Neural cell (in vitro differentiated cells): ENCODE data around the gene HDAC11. TPM values are rescaled to one million over a fixed set of nuclear protein-coding genes. Genes with fewer than 3 reads are reported as not detected.

Experiments used
- H2AFZ ChIP-seq: fragments of 200-600, 300-800 bp; sonication (generic), shearing (Covaris generic); 2 replicates; pipeline ENCODE4 v1.6.0; 2014; ENCODE audit warnings: low read depth, mild to moderate bottlenecking, antibody characterized with exemption, low read length, moderate library complexity
- H3F3A ChIP-seq: fragments of 200-600 bp; shearing (Covaris generic); 2 replicates; pipeline ENCODE4 v1.6.1; 2016; ENCODE audit warnings: mild to moderate bottlenecking, moderate library complexity, mixed read lengths, antibody characterized with exemption, low read length; ENCODE audit not compliant: insufficient read depth, poor library complexity, severe bottlenecking
- H3K27ac ChIP-seq: fragments of 200-600, 300-800 bp; sonication (generic), shearing (Covaris generic); 2 replicates; pipeline ENCODE4 v1.5.1; 2014; ENCODE audit warnings: mild to moderate bottlenecking, low read length, moderate library complexity
- H3K27me3 ChIP-seq: fragments of 300-800, 200-600 bp; sonication (generic), shearing (Covaris generic); 2 replicates; pipeline ENCODE4 v1.6.0; 2014; ENCODE audit warnings: mild to moderate bottlenecking, low read depth, low read length, moderate library complexity; ENCODE audit not compliant: insufficient read depth
- H3K36me3 ChIP-seq: fragments of 300-800, 200-600 bp; sonication (generic), shearing (Covaris generic); 2 replicates; pipeline ENCODE4 v1.5.1; 2014; ENCODE audit warnings: mild to moderate bottlenecking, antibody characterized with exemption, low read length, moderate library complexity; ENCODE audit not compliant: insufficient read depth
- H3K4me2 ChIP-seq: fragments of 300-800, 200-600 bp; sonication (generic), shearing (Covaris generic); 2 replicates; pipeline ENCODE4 v1.6.0; 2014; ENCODE audit warnings: mild to moderate bottlenecking, low read length
- H3K4me3 ChIP-seq: fragments of 300-800, 200-600 bp; sonication (generic), shearing (Covaris generic); 2 replicates; pipeline ENCODE4 v1.5.1; 2014; ENCODE audit warnings: mild to moderate bottlenecking, low read length, moderate library complexity
- H3K79me2 ChIP-seq: fragments of 200-600 bp; shearing (Covaris generic); replicated peaks from 2 replicates; pipeline ENCODE4 v1.6.0; 2014; ENCODE audit warnings: mild to moderate bottlenecking, low read length, moderate library complexity; ENCODE audit not compliant: insufficient read depth
- H3K9ac ChIP-seq: fragments of 300-800, 200-600 bp; sonication (generic), shearing (Covaris generic); 2 replicates; pipeline ENCODE4 v1.6.1; 2016; ENCODE audit warnings: mild to moderate bottlenecking, low read length, mixed read lengths
- H3K9me2 ChIP-seq: fragments of 200-600 bp; shearing (Covaris generic); 2 replicates; pipeline ENCODE4 v1.6.1; 2016; ENCODE audit warnings: mild to moderate bottlenecking, low read length, mixed read lengths; ENCODE audit not compliant: insufficient read depth
- H3K9me3 ChIP-seq: fragments of 200-600, 300-800 bp; sonication (generic), shearing (Covaris generic); 2 replicates; pipeline ENCODE4 v1.6.1; 2016; ENCODE audit warnings: mild to moderate bottlenecking, mixed run types, low read length, moderate library complexity, mixed read lengths
- H4K20me1 ChIP-seq: fragments of 200-600 bp; shearing (Covaris generic); 2 replicates; pipeline ENCODE4 v1.6.1; 2016; ENCODE audit warnings: mild to moderate bottlenecking, mixed run types; ENCODE audit not compliant: insufficient read depth
- CTCF ChIP-seq: fragments of 450-650 bp; IDR thresholded peaks from 2 replicates; pipeline ENCODE4 v1.5.1; 2014; ENCODE audit warnings: antibody characterized with exemption, mild to moderate bottlenecking, moderate library complexity; ENCODE audit not compliant: poor library complexity, severe bottlenecking
- EP300 ChIP-seq: fragments of 450-650 bp; conservative IDR thresholded peaks from 2 replicates; pipeline ENCODE4 v1.6.1; 2014; ENCODE audit warnings: antibody characterized with exemption, mild to moderate bottlenecking, moderate library complexity; ENCODE audit not compliant: poor library complexity, severe bottlenecking
- EZH2 ChIP-seq: fragments of 200-600, 300-800 bp; shearing (Covaris generic), sonication (generic); IDR thresholded peaks from 2 replicates; pipeline ENCODE4 v1.6.1; 2014; ENCODE audit warnings: antibody characterized with exemption, low read length, borderline replicate concordance, mild to moderate bottlenecking; ENCODE audit not compliant: insufficient read depth, poor library complexity, severe bottlenecking
- MXI1 ChIP-seq: fragments of 450-650 bp; conservative IDR thresholded peaks from 2 replicates; pipeline ENCODE4 v1.6.1; 2014; ENCODE audit warnings: antibody characterized with exemption, mild to moderate bottlenecking; ENCODE audit not compliant: poor library complexity, severe bottlenecking
- POLR2AphosphoS5 ChIP-seq: IDR thresholded peaks from 2 replicates; pipeline ENCODE4 v1.6.1; 2012
- RAD21 ChIP-seq: fragments of 450-650 bp; conservative IDR thresholded peaks from 2 replicates; pipeline ENCODE4 v1.6.1; 2014; ENCODE audit warnings: antibody characterized with exemption, mild to moderate bottlenecking, moderate library complexity
- REST ChIP-seq: IDR thresholded peaks from 2 replicates; pipeline ENCODE4 v1.6.1; 2012; ENCODE audit warnings: borderline replicate concordance
- SMC3 ChIP-seq: fragments of 450-650 bp; conservative IDR thresholded peaks from 2 replicates; pipeline ENCODE4 v1.6.1; 2014; ENCODE audit warnings: antibody characterized with exemption, mild to moderate bottlenecking, moderate library complexity; ENCODE audit not compliant: poor library complexity
- TAF1 ChIP-seq: IDR thresholded peaks from 2 replicates; pipeline ENCODE4 v1.6.1; 2012; ENCODE audit warnings: low read depth
- polyA plus RNA-seq: library from polyadenylated mRNA; depleted of rRNA; stranded (reverse); fragments of >200 nt; gene quantifications from 2 replicates; pipeline ENCODE4 v1.2.3, GENCODE V29; 2014

The HDAC11 gene
- polyA plus RNA-seq, 1 donor from 2014 or later, result 14.8 TPM

GRCh38 chr3:13512451-13512850 is 32.3 kb downstream of the HDAC11 start:
- Histone ChIP-seq H2AFZ (no peak overlapping the region), H3K79me2 (no peaks in the 10 kb centered on the region), H3K4me2 (no peak overlapping the region), H3K9me2 (no peaks in the 10 kb centered on the region), H3K4me3 (no peak overlapping the region), H3K27me3 (no peaks in the 10 kb centered on the region), H3K9me3 (no peaks in the 10 kb centered on the region), H3F3A (no peaks in the 10 kb centered on the region), H3K36me3 (no peaks in the 10 kb centered on the region), H4K20me1 (no peaks in the 10 kb centered on the region), H3K9ac (no peak overlapping the region), H3K27ac (no peak overlapping the region)
- TF ChIP-seq RAD21 (no peak), SMC3 (no peak), EZH2 (no peak), TAF1 (no peak), POLR2AphosphoS5 (no peak), CTCF (no peak), MXI1 (no peak), REST (no peak), EP300 (no peak)

GRCh38 chr3:13513051-13513912 is 33.2 kb downstream of the HDAC11 start:
- no peaks in the 10 kb centered on the region for H4K20me1 ChIP-seq
- no peaks in the 10 kb centered on the region for H3K36me3 ChIP-seq
- no peak overlapping the region for H2AFZ ChIP-seq
- no peaks in the 10 kb centered on the region for H3K27me3 ChIP-seq
- H3K27ac ChIP-seq, result no peak overlapping the region
- no peak for TF ChIP-seq CTCF
- TF ChIP-seq RAD21, result no peak
- TF ChIP-seq POLR2AphosphoS5, result no peak
- TF ChIP-seq EZH2, result no peak
- TF ChIP-seq SMC3, result no peak
- no peak for TF ChIP-seq MXI1
- H3K9me2 ChIP-seq, result no peaks in the 10 kb centered on the region
- H3K79me2 ChIP-seq, result no peaks in the 10 kb centered on the region
- H3K9me3 ChIP-seq, result no peaks in the 10 kb centered on the region
- H3K4me3 ChIP-seq, result no peak overlapping the region
- no peaks in the 10 kb centered on the region for H3F3A ChIP-seq
- H3K4me2 ChIP-seq, result no peak overlapping the region
- no peak overlapping the region for H3K9ac ChIP-seq
